ENCODE results near the gene SKAP2.

DNA sequence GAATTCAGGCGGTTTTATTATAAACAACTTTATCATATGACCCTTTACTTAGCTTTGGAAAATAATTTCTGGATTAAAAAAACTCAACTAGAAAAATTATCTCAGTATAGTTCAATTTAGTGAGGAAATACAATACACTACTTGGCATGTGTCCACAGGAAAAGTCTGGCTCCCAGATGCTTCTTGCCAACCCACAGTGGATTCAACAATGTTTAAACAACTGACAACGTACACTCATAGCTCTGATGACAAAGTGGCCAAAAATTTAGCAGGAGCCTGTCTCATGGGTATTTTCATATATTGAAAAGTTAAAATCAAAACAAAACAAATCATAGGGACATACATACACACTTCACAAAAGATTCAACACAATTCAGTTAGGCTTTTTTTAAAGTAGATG is 158.8 kb downstream of the SKAP2 start:
- TF ChIP-seq, protein P1, sequence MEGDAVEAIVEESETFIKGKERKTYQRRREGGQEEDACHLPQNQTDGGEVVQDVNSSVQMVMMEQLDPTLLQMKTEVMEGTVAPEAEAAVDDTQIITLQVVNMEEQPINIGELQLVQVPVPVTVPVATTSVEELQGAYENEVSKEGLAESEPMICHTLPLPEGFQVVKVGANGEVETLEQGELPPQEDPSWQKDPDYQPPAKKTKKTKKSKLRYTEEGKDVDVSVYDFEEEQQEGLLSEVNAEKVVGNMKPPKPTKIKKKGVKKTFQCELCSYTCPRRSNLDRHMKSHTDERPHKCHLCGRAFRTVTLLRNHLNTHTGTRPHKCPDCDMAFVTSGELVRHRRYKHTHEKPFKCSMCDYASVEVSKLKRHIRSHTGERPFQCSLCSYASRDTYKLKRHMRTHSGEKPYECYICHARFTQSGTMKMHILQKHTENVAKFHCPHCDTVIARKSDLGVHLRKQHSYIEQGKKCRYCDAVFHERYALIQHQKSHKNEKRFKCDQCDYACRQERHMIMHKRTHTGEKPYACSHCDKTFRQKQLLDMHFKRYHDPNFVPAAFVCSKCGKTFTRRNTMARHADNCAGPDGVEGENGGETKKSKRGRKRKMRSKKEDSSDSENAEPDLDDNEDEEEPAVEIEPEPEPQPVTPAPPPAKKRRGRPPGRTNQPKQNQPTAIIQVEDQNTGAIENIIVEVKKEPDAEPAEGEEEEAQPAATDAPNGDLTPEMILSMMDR (conservative IDR thresholded peaks at IDR 0.05; ENCODE audit: low read depth, low read length), result no peak
- TF ChIP-seq, protein P2, sequence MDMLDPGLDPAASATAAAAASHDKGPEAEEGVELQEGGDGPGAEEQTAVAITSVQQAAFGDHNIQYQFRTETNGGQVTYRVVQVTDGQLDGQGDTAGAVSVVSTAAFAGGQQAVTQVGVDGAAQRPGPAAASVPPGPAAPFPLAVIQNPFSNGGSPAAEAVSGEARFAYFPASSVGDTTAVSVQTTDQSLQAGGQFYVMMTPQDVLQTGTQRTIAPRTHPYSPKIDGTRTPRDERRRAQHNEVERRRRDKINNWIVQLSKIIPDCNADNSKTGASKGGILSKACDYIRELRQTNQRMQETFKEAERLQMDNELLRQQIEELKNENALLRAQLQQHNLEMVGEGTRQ (IDR thresholded peaks at IDR 0.05; ENCODE audit: low read depth, low read length), result no peak
- no peak for TF ChIP-seq RFX5 (IDR thresholded peaks at IDR 0.05; ENCODE audit: low read depth, low read length)
